ENCODE data around the gene NTN1.

The NTN1 gene

DNA sequence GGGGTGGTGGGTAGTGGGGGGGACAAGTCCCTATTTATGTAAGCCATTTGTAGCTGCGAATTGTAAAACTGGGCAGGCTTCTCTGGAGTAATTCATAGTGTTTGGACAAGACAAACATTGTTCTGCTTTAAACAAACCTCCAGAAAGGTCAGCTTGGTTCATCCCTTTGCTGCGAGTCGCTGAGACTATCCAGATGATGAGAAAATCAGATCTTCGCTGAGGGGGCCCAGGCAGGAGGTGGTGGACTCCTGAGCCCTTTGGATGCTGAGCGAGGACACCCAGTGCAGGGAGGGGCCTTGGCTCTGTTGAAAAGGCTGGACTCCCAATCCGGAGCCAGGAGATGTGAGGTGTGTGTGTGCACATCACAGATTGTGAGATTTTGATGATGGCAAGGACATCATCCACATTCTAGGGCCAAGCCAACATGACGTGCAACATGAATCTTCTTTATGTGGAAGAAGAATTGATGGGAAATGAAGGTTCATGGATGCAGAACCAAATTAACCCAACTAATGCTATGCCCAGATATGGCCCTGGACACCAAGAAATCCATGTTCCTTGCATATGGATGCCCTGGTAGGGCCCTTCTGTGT lies 15.0 kb upstream of the NTN1 start:
- no peak for DNase-seq

DNA sequence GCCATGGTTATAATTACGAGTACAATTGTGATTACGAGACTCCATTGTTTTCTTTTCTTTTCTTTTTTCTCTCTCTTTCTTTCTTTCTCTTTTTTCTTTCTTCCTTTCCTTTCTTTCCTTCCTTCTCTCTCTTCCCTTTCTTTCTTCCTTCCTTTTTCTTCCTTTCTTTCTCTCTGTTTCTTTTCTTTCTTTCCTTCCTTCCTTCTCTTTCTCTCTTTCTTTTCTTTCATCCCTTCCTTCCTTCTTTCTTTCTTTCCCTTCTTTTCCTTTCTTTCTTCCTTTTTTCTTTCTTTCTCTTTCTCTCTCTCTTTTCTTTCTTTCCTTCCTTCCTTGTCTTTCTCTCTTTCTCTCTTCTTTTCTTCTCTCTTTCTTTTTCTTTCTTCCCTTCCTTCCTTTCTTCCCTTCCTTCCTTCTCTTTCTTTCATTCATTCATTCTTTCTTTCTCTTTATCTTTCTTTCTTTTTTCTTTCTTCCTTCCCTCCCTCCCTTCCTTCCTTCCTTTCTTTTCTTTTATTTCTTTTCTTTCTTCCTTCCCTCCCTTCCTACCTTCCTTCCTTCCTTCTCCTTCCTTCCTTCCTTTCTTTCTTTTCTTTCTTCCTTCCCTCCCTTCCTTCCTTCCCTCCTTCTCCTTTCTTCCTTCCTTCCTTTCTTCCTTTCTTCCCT lies 14.1 kb upstream of the NTN1 start:
- DNase-seq = no peak

DNA sequence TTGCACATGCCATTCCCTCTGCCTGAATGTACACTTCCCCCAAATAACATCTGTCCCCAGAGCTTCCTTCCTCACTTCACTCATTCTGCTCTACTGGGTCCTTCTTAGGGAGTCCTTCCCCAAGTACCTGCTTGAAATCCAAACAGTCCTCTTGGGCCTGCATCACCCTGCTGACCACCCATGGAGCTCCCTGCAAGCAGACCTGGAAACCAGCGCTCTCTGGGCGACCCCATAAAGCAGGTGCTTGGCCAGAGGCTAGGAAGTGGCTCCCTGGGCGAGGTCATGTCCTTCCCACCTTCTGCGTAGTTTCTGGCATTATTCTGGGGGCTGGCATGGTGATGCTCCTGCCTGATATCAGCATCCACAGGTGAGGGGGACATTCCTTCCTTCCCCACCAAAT lies 12.2 kb upstream of the NTN1 start:
- no peak for DNase-seq

DNA sequence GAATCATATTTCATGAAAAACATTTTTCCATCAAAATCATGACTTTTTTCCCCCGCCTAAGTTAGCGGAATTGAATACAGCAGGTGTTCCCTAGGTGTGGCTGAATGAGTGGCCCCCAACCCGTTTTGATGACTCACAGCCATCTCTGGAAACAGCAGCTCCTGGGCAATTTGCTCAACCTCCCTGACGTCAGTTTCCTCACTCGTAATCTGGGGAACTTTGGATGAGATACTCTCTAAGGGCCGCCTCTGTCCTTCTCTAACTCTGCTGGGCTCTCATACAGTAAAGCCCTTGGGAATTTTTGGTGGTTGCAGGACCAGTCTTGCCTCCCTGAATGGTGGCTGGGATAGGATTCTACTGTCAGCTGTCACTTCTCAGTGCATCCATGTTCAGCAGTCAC lies 11.6 kb upstream of the NTN1 start:
- no peak for DNase-seq

DNA sequence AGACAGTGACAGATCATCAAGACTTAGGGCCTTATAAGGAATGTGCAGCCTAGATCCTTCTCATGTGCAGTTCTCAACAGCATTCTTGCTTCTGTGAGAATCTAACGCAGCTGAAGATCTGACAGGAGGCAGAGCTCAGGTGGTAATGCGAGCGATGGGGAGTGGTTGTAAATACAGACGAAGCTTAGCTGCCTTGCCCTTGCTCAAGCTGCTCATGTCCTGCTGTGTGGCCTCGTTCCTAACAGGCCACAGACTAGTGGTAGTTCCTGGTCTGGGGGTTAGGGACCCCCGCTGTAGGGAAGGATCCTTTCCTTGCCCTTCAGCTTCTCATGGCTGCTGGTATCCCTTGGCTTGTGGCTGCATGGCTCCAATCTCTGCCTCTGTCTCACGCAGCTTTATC lies 10.3 kb upstream of the NTN1 start:
- DNase-seq = no peak

DNA sequence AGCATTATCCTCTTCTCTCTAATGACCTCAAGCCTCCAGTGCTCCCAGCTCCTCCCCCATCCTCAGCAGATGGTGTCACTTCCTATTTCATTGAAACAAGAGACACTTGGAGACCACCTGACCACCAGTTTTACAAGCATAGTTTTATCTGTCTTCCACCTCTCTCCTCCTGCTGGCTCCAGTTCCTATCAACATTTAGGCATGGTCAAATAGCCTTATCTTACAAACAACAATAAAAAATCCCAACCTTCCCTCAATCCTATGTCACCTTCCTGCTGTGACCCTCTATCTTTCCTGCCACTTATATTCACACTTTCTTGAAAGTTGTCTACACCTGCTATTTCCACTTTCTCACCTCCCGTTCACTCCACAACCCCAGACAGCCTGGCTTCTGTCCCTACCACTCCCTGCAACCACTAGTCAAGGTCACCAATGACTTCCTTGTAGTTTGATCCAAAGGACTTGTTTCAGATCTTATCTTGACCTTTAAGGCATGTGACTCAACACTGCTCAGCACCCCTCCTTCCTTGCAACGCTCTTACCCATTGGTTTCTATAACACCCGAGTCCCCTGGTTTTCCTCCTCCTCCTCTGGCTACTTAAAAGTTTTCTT lies 4.3 kb upstream of the NTN1 start:
- DNase-seq = no peak

DNA sequence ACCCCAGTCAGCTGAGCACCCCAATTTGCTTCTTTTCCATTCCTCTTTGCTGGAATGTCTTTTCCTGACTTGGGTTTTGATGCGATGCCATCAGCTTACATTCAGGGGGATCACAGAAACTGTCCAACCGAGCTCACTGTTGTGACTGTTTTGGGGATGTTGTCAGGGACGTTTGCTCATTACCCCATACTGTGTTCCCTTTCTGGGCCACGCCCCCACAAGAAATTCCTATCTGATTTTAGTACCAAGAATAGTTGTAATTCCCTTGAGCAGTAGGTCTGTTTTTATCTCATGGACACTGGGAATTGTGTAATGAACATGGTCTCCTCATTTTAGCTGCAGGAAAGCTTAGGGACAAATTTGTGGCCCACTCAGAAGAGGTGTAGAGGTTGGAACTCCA lies 2.6 kb upstream of the NTN1 start:
- no peak for DNase-seq

DNA sequence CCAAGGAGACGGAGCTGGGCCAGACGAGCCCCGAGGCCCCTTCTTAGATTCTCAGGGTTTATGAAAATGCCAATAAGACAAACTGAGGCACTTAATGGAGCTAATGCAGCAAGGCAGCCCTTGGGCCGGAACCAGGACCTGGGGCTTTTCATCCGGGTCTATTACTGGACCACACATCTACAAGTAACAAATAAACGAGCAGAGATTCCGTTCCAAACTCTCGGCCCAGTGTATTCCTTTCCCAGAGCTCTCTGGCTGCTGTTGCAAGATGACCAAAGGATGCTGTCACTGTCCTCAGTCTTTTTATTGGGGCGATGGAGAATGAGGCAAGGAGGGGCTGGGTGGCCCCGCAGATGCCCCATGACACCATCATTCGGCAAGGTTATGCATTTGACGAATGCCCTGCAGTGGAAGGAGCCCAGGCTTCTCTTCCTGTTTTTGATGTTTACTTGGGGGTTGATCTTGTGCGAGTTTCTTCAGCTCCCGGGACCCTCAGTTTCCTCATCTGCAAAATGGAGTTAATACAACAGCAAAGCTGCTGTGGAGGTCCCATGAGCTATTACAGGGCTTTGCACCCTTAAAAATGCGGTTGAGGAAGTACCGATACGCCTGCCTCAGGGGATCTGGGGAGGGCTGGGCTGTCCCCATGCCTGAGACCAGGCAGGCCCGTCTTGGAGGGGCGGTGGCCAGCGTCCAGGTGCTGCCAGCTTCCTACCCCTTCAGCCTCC lies 1.1 kb upstream of the NTN1 start:
- no peak for DNase-seq

DNA sequence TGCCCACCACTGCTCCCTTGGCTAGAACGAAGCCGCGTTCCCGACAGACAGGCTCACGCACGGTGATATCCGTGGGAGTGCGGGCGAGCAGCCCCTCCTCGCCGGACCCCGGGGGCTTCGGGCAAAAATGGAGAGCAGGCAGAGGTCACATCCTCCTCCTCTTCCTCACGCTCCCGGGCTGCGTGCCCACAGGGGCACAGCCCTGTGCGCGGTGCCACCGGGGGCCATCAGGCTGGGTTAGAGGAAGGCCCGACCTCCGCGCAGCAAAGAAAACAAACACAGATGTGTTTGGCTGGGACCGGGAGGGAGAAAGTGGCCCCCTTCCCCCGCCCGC lies 519 bp upstream of the NTN1 start:
- no peak for DNase-seq

DNA sequence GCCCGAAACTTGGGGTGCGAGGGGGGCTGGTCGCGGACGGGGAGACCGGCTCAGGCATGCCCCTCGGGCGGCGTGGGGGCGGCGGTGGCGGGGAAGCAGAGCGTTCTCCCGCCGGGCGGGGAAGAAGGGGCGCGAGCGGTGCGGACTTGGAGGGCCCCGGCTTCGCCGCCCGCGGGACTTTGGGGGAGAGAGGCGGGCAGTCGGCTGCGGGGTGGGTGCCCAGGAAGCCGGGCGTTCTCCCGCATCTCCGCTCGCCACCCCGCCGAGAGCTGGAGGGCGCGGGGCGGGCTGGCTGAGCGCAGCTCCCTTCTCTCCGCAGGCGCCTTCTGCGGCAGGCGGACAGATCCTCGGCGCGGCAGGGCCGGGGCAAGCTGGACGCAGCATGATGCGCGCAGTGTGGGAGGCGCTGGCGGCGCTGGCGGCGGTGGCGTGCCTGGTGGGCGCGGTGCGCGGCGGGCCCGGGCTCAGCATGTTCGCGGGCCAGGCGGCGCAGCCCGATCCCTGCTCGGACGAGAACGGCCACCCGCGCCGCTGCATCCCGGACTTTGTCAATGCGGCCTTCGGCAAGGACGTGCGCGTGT lies 772 bp downstream of the NTN1 start:
- DNase-seq = no peak

DNA sequence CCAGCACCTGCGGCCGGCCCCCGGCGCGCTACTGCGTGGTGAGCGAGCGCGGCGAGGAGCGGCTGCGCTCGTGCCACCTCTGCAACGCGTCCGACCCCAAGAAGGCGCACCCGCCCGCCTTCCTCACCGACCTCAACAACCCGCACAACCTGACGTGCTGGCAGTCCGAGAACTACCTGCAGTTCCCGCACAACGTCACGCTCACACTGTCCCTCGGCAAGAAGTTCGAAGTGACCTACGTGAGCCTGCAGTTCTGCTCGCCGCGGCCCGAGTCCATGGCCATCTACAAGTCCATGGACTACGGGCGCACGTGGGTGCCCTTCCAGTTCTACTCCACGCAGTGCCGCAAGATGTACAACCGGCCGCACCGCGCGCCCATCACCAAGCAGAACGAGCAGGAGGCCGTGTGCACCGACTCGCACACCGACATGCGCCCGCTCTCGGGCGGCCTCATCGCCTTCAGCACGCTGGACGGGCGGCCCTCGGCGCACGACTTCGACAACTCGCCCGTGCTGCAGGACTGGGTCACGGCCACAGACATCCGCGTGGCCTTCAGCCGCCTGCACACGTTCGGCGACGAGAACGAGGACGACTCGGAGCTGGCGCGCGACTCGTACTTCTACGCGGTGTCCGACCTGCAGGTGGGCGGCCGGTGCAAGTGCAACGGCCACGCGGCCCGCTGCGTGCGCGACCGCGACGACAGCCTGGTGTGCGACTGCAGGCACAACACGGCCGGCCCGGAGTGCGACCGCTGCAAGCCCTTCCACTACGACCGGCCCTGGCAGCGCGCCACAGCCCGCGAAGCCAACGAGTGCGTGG lies 1.5 kb downstream of the NTN1 start:
- no peak for DNase-seq

DNA sequence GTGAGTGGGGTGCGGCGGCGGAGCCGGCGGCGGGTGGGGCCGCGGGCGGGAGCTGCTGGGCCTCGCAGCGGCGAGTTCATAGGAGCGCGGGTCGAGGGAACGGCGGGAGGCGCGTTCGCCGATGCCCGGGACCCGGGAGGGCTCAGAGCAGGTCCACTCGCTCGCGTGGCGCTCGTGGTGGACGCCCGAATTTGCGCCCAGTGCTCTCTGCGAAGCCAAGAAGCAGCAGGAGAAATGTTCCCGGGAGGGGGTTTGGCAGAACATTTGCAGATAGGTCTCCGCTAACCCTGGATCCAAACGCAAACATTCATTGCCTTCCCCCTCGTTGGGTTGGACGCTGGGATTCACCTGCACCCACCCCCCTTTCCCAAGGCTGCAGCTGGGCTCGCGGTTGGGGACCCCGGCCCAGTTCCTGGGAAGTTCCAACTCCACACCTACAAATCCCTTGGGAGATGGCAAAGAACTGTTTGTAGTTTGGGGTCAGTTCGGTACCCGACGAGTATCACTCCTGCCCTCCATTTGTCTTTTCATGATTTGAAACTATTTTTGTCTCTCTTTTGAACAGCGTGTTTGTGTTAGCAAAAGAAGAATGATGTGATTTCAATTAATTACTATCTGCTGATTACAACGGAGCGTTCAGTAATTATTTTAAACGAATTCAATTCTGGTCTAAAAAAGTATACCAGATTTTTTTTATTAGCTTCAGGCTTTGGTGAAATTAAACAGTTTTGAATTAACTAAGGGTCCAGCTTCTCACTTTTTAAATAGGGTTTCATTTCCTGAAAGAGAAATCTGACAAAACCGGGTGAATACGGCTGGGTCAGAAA lies 2.3 kb downstream of the NTN1 start:
- no peak for DNase-seq

DNA sequence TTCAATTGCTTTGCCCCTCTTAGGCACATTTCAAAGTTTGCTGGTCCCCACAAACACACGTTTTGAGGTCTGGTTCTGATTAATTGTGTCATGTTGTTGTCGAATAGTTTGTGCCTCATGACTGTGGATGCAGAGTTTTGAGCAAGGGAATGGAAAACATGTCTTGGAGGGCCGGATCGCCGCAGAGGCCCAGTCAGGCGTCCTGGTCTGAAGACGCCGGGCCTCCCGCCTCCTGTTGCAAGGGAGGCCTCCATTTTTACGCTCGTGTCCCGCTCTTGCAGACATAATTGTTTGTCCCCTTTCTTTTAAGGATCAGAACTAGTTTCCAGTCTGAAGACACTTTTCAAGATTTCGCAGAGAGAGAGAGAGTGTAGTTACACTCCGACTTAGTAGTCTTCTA lies 3.2 kb downstream of the NTN1 start:
- DNase-seq = no peak

DNA sequence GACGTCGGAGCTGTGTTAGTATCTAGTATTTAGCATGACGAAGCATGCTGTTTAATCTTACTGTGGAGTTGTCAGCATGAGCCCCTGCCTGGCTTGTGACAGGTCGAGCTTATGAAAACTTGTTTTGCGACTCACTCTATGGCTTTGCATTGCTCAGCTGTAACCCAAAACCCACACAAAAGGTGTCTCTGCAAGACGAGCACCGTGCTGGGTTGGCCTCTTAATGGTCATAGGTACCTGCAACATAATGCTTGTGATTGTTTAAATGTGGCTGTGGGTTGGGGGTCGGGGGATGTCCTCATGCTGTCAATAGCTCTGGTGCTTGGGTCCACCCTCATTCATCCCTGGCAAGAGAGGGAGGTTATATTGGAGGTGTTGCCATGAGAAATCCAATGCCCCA lies 5.4 kb downstream of the NTN1 start:
- DNase-seq = no peak

DNA sequence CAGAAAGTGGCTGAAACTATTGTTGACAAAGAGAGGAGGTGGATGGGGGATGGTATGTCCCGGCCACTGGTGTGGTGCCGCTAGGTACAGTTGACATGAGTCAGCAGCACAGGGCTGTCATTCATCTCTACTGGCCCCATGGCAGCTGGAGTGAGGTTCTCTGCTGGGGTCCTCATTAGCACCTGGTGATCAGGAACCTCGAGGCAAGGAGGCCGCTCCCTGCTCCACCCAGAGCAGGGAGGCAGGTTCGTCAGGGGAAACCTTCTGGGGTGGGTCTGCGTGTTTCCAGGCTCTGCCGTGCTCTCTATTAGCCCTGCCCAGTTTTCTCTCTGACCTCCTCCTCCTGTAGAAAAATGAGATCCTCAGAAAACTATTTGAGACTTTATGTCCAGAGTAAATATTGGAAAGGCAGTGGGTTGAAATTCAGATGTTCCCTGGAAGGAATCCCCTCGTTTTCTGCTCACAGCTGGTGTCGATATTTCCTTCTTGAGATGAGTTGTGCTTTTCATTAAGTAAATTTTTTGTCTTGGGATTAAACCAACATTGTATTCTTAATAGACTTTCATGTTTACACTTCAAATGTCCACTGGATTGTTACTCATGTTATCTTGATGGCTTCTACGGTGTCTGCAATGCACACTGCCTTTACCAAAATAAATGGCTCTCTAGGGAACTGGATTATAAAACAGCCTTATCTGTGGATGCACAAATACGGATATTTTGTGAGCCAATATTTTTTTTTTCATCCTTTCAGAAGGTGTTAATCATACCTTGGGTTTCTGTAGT lies 7.1 kb downstream of the NTN1 start:
- no peak for DNase-seq

DNA sequence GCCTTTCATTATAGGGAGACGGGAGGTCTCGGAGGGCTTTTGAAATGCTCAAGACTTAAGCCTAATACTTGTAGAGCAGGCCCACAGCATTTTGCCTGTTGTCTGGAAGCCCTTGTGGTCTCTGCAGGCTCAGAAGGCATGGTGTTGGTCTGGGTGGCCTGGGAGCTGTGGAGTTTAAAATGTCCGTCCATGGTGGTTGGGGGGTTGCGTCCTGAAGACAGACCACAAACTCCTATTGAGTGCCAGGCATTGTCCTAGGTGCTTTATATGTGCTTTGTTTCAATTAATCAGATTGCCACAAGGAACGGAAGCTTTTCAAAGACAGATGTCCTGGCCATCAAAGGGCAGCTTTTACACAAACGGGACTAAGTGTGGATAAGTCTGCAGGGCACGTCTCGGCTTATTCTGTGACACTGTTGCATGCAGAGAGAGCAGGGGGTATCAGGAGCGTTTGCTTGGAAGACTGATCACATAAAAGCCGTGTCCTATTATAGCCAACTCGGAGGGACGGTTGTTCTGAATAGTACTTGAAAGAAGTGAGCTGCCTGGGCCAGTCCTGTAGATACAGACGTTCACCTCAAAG lies 7.8 kb downstream of the NTN1 start:
- no peak for DNase-seq

DNA sequence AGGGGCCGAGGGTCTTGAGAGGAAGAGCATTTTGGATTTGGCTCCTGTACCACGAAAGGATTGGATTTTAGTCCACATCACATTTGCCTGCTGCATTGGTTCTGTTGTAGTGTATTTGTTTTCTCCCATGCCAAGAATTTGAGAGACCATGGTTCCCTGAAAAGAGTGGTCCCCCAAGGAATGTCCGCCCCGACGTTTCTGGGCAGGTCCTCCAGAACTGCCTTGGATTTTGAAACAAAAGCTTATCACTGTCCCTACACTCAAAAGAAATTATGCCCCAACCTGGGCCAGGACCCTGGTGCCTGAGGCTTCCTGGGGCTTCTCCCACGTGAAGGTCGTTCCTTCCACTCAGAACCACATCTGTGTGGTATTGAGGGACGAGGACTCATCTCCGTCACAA lies 10.8 kb downstream of the NTN1 start:
- no peak for DNase-seq

DNA sequence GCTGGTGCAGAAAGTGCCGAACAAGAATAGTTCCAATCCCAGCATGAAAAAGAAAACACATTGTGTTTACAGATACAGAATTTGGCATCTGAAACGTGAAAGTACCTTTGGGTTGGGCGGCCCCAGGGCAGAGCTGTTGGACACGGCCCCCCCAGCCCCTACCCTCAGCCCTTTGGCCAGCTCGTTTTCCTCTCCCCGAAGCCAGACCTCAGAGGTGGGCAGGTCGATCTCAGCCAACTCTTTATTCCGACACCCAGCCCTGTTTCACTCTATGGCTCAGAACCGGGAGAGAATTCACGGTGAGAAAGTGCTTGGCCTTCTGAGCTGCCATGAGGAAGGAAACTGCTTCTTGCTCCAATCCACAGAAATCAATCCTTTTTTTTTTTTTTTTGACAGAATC lies 11.3 kb downstream of the NTN1 start:
- no peak for DNase-seq

DNA sequence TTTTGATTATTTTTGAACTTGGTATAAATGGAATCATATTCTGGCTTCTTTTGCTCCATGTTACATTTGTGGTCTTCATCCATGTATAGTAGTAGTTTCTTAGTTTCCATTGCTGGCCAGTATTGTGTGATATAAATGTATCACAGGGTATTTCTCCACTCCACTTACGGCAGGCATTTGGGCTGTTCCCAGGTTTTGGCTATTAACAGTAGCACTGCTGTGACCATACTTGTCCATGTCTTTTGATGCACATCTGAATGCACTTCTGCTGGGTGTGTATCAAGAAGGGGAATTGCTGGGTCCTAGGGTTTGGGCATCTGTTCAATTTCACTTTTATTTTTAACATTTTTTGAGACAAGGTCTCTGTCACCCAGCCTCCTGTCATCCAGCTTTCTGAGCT lies 13.9 kb downstream of the NTN1 start:
- no peak for DNase-seq

DNA sequence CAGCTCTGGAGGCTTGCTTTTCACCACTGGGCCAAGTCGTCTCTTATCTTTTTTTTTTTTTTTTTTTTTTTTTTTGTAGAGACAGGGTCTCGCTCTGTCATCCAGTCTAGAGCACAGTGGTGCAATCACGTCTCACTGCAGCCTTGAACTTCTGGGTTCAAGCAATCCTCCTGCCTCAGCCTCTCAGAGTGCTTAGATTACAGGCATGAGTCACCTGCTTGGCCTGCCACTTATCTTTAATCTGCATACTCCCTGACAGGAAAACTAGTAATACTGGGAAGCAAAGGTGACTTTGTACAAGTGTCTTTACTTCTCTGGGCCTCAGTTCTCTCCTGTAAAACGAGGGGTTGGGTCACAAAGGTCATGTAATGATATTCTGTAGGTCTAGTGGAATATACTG lies 15.0 kb downstream of the NTN1 start:
- DNase-seq = no peak

DNA sequence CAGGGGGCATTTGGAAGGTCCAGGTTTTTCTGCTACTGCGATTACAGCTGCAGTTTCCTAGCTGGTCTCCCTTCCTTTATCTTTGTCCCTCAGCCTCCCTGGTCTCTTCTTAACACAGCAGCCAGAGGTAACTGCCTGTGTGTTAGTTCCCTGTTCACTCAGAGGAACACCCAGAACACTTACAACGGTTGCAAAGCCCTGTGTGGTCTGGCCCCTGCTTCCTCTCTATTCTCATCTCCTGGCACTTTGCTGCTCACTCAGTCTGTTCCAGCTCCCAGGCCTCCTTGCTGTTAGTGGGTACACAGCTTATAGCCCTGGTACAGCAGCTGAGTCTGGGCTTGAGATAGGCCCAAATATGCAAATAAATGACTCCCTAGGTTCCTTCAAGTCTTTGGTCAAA lies 16.4 kb downstream of the NTN1 start:
- no peak for DNase-seq

Measured in stimulated activated CD4-positive, alpha-beta T cell treated with anti-CD3 and anti-CD28 coated beads, Interleukin-1b, Interleukin-23, amount 100 ng/mL, for 48 hours (primary cell).